ENCODE results near the gene UNC13B. TPM values are rescaled to one million over a fixed set of nuclear protein-coding genes. Genes with fewer than 3 reads are reported as not detected.
A peak's percentile ranks its signal among the peaks of the same experiment; 100 is the strongest.
"Not testable (repeated sequence)": the region's sequence is repeated elsewhere in the genome, so short reads cannot be mapped to it uniquely, and the experiment has no call there.

UNC13B gene
- total and polyA plus RNA-seq, 5 donors from 2014 or later, result 0.14 to 0.96 (median 0.20) TPM; not detected in 2

DNA sequence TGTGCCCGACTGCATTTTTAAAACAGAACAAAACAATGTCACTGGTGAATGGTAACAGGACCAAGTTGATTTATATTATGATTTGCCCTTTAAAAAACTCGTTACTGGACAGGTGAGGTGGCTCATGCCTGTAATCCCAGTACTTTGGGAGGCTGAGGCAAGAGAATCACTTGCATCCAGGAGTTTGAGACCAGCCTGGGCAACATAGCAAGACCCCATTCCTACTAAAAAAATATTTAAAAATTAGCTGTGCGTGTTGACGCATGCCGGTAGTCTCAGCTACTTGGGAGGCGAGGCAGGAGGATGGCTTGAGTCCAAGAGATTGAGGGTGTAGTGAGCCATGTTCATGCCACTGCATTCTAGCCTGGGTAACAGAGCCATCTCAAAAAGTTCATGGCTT, 7.2 kb downstream of the UNC13B start:
- ATAC-seq (ENCODE audit: low read depth in 2 of 2) (no peak), DNase-seq (no peak)
- Histone ChIP-seq H3K9me3 (ENCODE audit: control insufficient read depth in 2 of 2, low read length in 2 of 2) (no peaks in the 10 kb centered on the region), H3K27ac (ENCODE audit: insufficient read depth, low read length, poor library complexity, severe bottlenecking) (no peak overlapping the region), H3K27me3 (ENCODE audit: control insufficient read depth, insufficient read depth, low read length) (peaks cover 7% of the 10 kb centered on the region), H3K36me3 (ENCODE audit: control insufficient read depth, insufficient read depth, low read length) (no peaks in the 10 kb centered on the region), H3K4me1 (ENCODE audit: control insufficient read depth, insufficient read depth, low read length, poor library complexity, severe bottlenecking) (no peaks in the 10 kb centered on the region), H3K4me3 (ENCODE audit: low read depth, low read length) (no peak overlapping the region)
- Mint-ChIP-seq H3K9me3 (no peaks in the 10 kb centered on the region), H3K36me3 (no peaks in the 10 kb centered on the region), H3K4me1 (no peaks in the 10 kb centered on the region), H3K27ac (no peak overlapping the region), H3K27me3 (peaks cover 6% of the 10 kb centered on the region), H3K4me3 (no peak overlapping the region)

DNA sequence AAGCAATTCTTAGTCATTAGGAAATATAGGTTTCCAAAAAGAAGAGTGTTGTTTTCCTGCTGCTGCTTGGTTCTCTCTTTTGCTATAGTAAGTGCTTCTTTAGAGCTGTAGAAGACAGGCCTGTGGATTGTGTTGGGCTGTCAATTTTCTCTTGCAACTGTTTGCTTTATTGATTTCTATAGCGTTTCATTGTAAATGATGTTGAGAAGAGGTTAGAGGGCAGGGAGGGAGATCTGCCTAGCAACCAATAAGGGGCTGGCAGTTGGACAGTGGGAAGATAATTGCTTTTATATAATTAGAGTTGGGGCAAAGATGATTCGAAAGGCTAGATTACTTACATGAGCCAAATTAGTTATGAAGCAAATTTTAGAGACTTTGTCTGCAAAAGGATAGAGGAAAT, 11.1 kb downstream of the UNC13B start:
- Histone ChIP-seq H3K4me1 (ENCODE audit: control insufficient read depth, insufficient read depth, low read length, poor library complexity, severe bottlenecking) (no peaks in the 10 kb centered on the region), H3K27me3 (ENCODE audit: control insufficient read depth, insufficient read depth, low read length) (peaks cover 3% of the 10 kb centered on the region), H3K4me3 (ENCODE audit: low read depth, low read length) (no peak overlapping the region), H3K36me3 (ENCODE audit: control insufficient read depth, insufficient read depth, low read length) (no peaks in the 10 kb centered on the region), H3K27ac (ENCODE audit: insufficient read depth, low read length, poor library complexity, severe bottlenecking) (no peak overlapping the region), H3K9me3 (ENCODE audit: control insufficient read depth in 2 of 2, low read length in 2 of 2) (no peaks in the 10 kb centered on the region)
- Mint-ChIP-seq H3K4me3 (no peak overlapping the region), H3K4me1 (no peaks in the 10 kb centered on the region), H3K27ac (no peak overlapping the region), H3K36me3 (no peaks in the 10 kb centered on the region), H3K27me3 (peaks cover 19% of the 10 kb centered on the region), H3K9me3 (peaks cover 0 to 3% (median 0%) of the 10 kb centered on the region in 7 donors)
- ATAC-seq (ENCODE audit: low read depth in 2 of 2) (no peak), DNase-seq (no peak)

DNA sequence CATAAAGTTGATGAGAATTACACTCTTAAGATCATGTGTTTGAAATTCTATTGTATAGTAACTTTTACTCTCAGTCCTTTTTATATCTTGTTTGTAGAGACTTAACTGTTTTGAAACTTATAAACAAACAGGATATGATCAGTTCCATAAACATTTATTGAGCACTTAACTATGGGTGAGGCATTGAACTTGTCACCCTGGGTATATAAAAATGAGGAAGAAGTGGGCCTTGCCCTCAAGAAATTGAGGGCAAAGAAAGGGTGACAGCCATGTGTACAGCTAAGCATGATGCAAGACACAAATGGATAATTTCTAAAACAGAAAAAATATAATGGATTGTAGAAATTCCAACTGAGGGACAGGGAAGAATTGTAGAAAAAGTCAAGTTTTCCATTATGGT, 15.7 kb downstream of the UNC13B start:
- no peaks in the 10 kb centered on the region for H3K36me3 ChIP-seq (ENCODE audit: control insufficient read depth, insufficient read depth, low read length)
- no peaks in the 10 kb centered on the region for H3K9me3 ChIP-seq (ENCODE audit: control insufficient read depth in 2 of 2, low read length in 2 of 2)
- peaks cover 0 to 3% (median 0%) of the 10 kb centered on the region in 7 donors for H3K9me3 Mint-ChIP-seq
- ATAC-seq (ENCODE audit: low read depth in 2 of 2), result no peak
- H3K27me3 Mint-ChIP-seq, result peaks cover 19% of the 10 kb centered on the region
- H3K27ac Mint-ChIP-seq, result no peak overlapping the region
- no peaks in the 10 kb centered on the region for H3K4me1 ChIP-seq (ENCODE audit: control insufficient read depth, insufficient read depth, low read length, poor library complexity, severe bottlenecking)
- H3K4me3 Mint-ChIP-seq, result no peak overlapping the region
- no peak overlapping the region for H3K27ac ChIP-seq (ENCODE audit: insufficient read depth, low read length, poor library complexity, severe bottlenecking)
- H3K4me1 Mint-ChIP-seq, result no peaks in the 10 kb centered on the region
- DNase-seq, result no peak
- no peak overlapping the region for H3K4me3 ChIP-seq (ENCODE audit: low read depth, low read length)
- H3K36me3 Mint-ChIP-seq, result no peaks in the 10 kb centered on the region
- no peaks in the 10 kb centered on the region for H3K27me3 ChIP-seq (ENCODE audit: control insufficient read depth, insufficient read depth, low read length)

DNA sequence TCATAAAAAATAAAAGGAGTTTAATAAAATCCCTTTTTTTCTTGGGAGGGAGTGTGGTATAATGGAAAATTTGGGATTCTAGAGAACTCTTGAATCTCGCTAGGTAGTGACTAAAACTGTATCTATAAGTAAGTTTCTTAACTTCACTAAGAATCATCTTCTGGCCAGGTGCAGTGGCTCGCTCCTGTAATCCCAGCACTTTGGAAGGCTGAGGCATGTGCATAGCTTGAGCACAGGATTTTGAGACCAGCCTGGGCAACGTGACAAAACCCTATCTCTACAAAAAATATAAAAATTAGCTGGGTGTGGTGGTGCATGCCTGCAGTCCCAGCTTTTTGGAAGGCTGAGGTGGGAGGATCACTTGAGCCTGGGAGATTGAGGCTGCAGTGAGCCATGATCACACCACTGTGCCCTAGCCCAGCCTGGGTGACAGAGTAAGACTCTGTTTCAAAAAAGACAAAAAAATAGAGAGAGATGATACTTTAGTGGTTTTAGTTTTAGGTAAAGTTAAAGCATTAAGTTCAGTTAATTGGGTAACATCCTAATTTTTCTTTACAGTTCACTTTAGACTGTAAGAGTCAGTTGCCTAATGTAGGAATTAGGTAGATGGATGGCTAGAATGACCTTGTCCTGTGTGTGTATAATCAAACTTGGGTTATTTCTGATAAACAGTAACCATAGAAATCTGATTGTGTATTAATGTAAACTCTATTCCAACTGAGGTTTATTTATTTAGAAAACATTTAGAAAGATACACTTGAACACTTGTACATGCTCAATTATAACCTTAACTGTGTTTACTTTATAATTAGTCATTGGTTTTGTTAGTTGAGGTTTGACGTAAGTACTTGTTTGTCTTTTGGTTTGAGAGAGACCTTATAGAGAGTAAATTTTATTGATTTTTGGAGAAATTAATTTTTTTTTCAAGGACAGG, 17.8 kb downstream of the UNC13B start:
- Histone ChIP-seq H3K27ac (ENCODE audit: insufficient read depth, low read length, poor library complexity, severe bottlenecking) (no peak overlapping the region), H3K4me1 (ENCODE audit: control insufficient read depth, insufficient read depth, low read length, poor library complexity, severe bottlenecking) (no peaks in the 10 kb centered on the region), H3K27me3 (ENCODE audit: control insufficient read depth, insufficient read depth, low read length) (no peaks in the 10 kb centered on the region), H3K36me3 (ENCODE audit: control insufficient read depth, insufficient read depth, low read length) (no peaks in the 10 kb centered on the region), H3K4me3 (ENCODE audit: low read depth, low read length) (no peak overlapping the region), H3K9me3 (ENCODE audit: control insufficient read depth in 2 of 2, low read length in 2 of 2) (no peaks in the 10 kb centered on the region)
- ATAC-seq (ENCODE audit: low read depth in 2 of 2), result no peak
- H3K9me3 Mint-ChIP-seq, result peaks cover 0 to 3% (median 0%) of the 10 kb centered on the region in 7 donors
- H3K36me3 Mint-ChIP-seq, result no peaks in the 10 kb centered on the region
- no peak overlapping the region for H3K27ac Mint-ChIP-seq
- DNase-seq, result no peak
- H3K4me3 Mint-ChIP-seq, result no peak overlapping the region
- H3K27me3 Mint-ChIP-seq, result peaks cover 16% of the 10 kb centered on the region
- H3K4me1 Mint-ChIP-seq, result no peaks in the 10 kb centered on the region

DNA sequence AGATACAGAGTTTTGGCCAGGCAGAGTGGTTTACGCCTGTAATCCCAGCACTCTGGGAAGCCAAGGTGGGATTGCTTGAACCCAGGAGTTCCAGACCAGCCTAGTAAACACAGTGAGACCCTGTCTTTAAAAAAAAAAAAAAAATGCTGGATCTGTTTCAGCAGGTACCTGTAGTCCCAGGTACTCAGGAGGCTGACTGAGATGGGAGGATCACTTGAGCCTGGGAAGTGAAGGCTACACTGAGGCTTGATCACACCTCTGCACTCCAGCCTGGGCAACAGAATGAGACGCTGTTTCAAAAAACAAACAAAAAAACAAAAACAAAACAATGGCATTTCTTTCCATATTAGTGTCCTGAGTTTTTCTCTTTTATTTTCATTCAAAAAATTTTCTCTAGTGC, 19.0 kb downstream of the UNC13B start:
- ATAC-seq (ENCODE audit: low read depth in 2 of 2), result no peak
- no peak overlapping the region for H3K4me3 Mint-ChIP-seq
- no peaks in the 10 kb centered on the region for H3K4me1 Mint-ChIP-seq

DNA sequence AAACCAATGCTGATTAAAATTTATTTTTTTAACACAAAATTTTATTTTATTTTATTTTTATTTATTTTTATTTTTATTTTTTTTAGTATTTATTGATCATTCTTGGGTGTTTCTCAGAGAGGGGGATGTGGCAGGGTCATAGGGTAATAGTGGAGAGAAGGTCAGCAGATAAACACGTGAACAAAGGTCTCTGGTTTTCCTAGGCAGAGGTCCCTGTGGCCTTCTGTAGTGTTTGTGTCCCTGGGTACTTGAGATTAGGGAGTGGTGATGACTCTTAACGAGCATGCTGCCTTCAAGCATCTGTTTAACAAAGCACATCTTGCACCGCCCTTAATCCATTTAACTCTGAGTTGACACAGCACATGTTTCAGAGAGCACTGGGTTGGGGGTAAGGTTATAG, 20.6 kb downstream of the UNC13B start:
- not testable (repeated sequence) for H3K27ac Mint-ChIP-seq; ATAC-seq (ENCODE audit: low read depth in 2 of 2); H3K27me3 Mint-ChIP-seq; H3K9me3 ChIP-seq (ENCODE audit: control insufficient read depth in 2 of 2, low read length in 2 of 2); H3K27me3 ChIP-seq (ENCODE audit: control insufficient read depth, insufficient read depth, low read length); DNase-seq; H3K4me1 ChIP-seq (ENCODE audit: control insufficient read depth, insufficient read depth, low read length, poor library complexity, severe bottlenecking); H3K36me3 Mint-ChIP-seq; H3K27ac ChIP-seq (ENCODE audit: insufficient read depth, low read length, poor library complexity, severe bottlenecking); H3K4me1 Mint-ChIP-seq; H3K4me3 ChIP-seq (ENCODE audit: low read depth, low read length); H3K4me3 Mint-ChIP-seq; H3K36me3 ChIP-seq (ENCODE audit: control insufficient read depth, insufficient read depth, low read length); H3K9me3 Mint-ChIP-seq

More for the DNA sequence above, 19.0 kb downstream of the UNC13B start:
- Mint-ChIP-seq H3K36me3 (no peaks in the 10 kb centered on the region), H3K27ac (peak overlapping the region in 1 of 3 donors; percentile 64), H3K27me3 (peaks cover 10% of the 10 kb centered on the region), H3K9me3 (peaks cover 0 to 5% (median 0%) of the 10 kb centered on the region in 7 donors)
- Histone ChIP-seq H3K27me3 (ENCODE audit: control insufficient read depth, insufficient read depth, low read length) (no peaks in the 10 kb centered on the region), H3K9me3 (ENCODE audit: control insufficient read depth in 2 of 2, low read length in 2 of 2) (no peaks in the 10 kb centered on the region), H3K36me3 (ENCODE audit: control insufficient read depth, insufficient read depth, low read length) (no peaks in the 10 kb centered on the region), H3K27ac (ENCODE audit: insufficient read depth, low read length, poor library complexity, severe bottlenecking) (no peak overlapping the region), H3K4me1 (ENCODE audit: control insufficient read depth, insufficient read depth, low read length, poor library complexity, severe bottlenecking) (no peaks in the 10 kb centered on the region), H3K4me3 (ENCODE audit: low read depth, low read length) (no peak overlapping the region)
- DNase-seq, result no peak

DNA sequence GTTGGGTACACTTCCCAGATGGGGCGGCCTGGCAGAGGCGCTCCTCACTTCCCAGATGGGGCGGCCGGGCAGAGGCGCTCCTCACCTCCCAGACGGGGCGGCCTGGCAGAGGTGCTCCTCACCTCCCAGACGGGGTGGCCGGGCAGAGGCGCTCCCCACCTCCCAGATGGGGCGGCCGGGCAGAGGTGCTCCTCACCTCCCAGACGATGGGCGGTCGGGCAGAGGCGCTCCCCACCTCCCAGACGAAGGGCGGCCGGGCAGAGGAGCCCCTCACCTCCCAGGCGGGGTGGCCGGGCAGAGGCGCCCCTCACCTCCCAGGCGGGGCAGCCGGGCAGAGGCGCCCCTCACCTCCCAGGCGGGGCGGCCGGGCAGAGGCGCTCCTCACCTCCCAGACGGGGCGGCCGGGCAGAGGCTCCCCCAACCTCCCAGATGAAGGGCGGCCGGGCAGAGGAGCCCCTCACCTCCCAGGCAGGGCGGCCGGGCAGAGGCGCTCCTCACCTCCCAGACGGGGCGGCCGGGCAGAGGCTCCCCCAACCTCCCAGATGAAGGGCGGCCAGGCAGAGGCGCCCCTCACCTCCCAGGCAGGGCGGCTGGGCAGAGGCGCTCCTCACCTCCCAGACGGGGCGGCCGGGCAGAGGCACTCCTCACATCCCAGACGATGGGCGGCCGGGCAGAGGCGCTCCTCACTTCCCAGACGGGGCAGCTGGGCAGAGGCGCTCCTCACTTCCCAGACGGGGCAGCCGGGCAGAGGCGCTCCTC, 21.4 kb downstream of the UNC13B start:
- H3K9me3 Mint-ChIP-seq; H3K36me3 Mint-ChIP-seq; H3K27ac Mint-ChIP-seq; H3K4me1 ChIP-seq (ENCODE audit: control insufficient read depth, insufficient read depth, low read length, poor library complexity, severe bottlenecking); H3K9me3 ChIP-seq (ENCODE audit: control insufficient read depth in 2 of 2, low read length in 2 of 2); DNase-seq; H3K4me3 ChIP-seq (ENCODE audit: low read depth, low read length); H3K27me3 Mint-ChIP-seq; H3K4me1 Mint-ChIP-seq; H3K27ac ChIP-seq (ENCODE audit: insufficient read depth, low read length, poor library complexity, severe bottlenecking); H3K27me3 ChIP-seq (ENCODE audit: control insufficient read depth, insufficient read depth, low read length); H3K36me3 ChIP-seq (ENCODE audit: control insufficient read depth, insufficient read depth, low read length); ATAC-seq (ENCODE audit: low read depth in 2 of 2); H3K4me3 Mint-ChIP-seq: not testable (repeated sequence)

Measured in CD4-positive, CD25-positive, alpha-beta regulatory T cell (primary cell).